ENCODE data around the gene SH3TC1.

SH3TC1 gene

DNA sequence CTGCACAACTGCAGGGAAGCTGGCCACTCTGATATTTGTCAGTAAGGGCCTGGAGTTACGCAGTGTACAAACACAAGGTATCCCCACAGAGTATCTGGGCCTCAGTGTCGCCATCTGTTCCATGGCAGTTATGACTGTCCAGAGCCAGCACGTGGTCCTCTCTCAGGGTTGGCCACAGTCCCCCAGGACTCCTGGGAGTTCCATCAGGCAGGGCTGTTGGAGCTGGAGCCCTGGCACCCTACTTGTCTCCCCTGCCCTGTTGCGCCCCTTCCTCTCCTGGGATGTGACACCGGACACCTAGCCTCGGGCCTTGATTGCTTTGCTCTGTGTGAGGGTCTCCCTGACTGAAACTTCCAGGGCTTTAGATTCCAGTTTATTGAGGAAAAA lies 78.9 kb downstream of the SH3TC1 start:
- H3K4me2 ChIP-seq (ENCODE audit: low read depth, low read length, poor library complexity, severe bottlenecking) = no peak overlapping the region
- H3K4me1 ChIP-seq (ENCODE audit: insufficient read depth, low read length, poor library complexity, severe bottlenecking) = no peaks in the 10 kb centered on the region
- no peaks in the 10 kb centered on the region for H3K27me3 ChIP-seq (ENCODE audit: insufficient read depth, low read length, poor library complexity, severe bottlenecking)
- TF ChIP-seq EZH2phosphoT487 (IDR thresholded peaks at IDR 0.05; ENCODE audit: borderline replicate concordance) = no peak
- no peak for TF ChIP-seq CTCF (conservative IDR thresholded peaks at IDR 0.05; ENCODE audit: low read length)
- no peaks in the 10 kb centered on the region for H3K36me3 ChIP-seq (ENCODE audit: insufficient read depth, low read length)
- H3K9me2 ChIP-seq (replicated peaks; ENCODE audit: low read depth, low read length) = no peaks in the 10 kb centered on the region
- no peak overlapping the region for H2AFZ ChIP-seq (ENCODE audit: low read length)
- H3K4me3 ChIP-seq (ENCODE audit: low read length, poor library complexity, severe bottlenecking) = no peak overlapping the region
- no peaks in the 10 kb centered on the region for H3F3A ChIP-seq (ENCODE audit: low read depth)
- no peaks in the 10 kb centered on the region for H3K9me3 ChIP-seq (ENCODE audit: insufficient read depth, low read depth, low read length)
- no peaks in the 10 kb centered on the region for H4K20me1 ChIP-seq (ENCODE audit: insufficient read depth, low read length, poor library complexity, severe bottlenecking)
- no peaks in the 10 kb centered on the region for H3K79me2 ChIP-seq (ENCODE audit: insufficient read depth, low read length)
- H3K9ac ChIP-seq (ENCODE audit: low read depth, low read length, poor library complexity, severe bottlenecking) = no peak overlapping the region

- Histone ChIP-seq H3K27me3 (ENCODE audit: insufficient read depth, low read length, poor library complexity, severe bottlenecking) (no peaks in the 10 kb centered on the region), H3K79me2 (ENCODE audit: insufficient read depth, low read length) (no peaks in the 10 kb centered on the region), H3K9ac (ENCODE audit: low read depth, low read length, poor library complexity, severe bottlenecking) (no peak overlapping the region), H3K4me2 (ENCODE audit: low read depth, low read length, poor library complexity, severe bottlenecking) (peak overlapping the region; percentile 35), H3K4me1 (ENCODE audit: insufficient read depth, low read length, poor library complexity, severe bottlenecking) (no peaks in the 10 kb centered on the region), H4K20me1 (ENCODE audit: insufficient read depth, low read length, poor library complexity, severe bottlenecking) (no peaks in the 10 kb centered on the region), H3K36me3 (ENCODE audit: insufficient read depth, low read length) (no peaks in the 10 kb centered on the region), H2AFZ (ENCODE audit: low read length) (no peak overlapping the region), H3K9me3 (ENCODE audit: insufficient read depth, low read depth, low read length) (no peaks in the 10 kb centered on the region), H3K9me2 (replicated peaks; ENCODE audit: low read depth, low read length) (no peaks in the 10 kb centered on the region), H3F3A (ENCODE audit: low read depth) (no peaks in the 10 kb centered on the region), H3K4me3 (ENCODE audit: low read length, poor library complexity, severe bottlenecking) (no peak overlapping the region)
- TF ChIP-seq EZH2phosphoT487 (IDR thresholded peaks at IDR 0.05; ENCODE audit: borderline replicate concordance) (no peak), CTCF (conservative IDR thresholded peaks at IDR 0.05; ENCODE audit: low read length) (no peak)
These were observed 79.6 kb downstream of the SH3TC1 start for GRCh38 chr4:8278421-8279287.

GRCh38 chr4:8279321-8280157 lies 80.4 kb downstream of the SH3TC1 start:
- no peaks in the 10 kb centered on the region for H3K27me3 ChIP-seq (ENCODE audit: insufficient read depth, low read length, poor library complexity, severe bottlenecking)
- H3K79me2 ChIP-seq (ENCODE audit: insufficient read depth, low read length) = no peaks in the 10 kb centered on the region
- no peaks in the 10 kb centered on the region for H4K20me1 ChIP-seq (ENCODE audit: insufficient read depth, low read length, poor library complexity, severe bottlenecking)
- no peaks in the 10 kb centered on the region for H3K36me3 ChIP-seq (ENCODE audit: insufficient read depth, low read length)
- H2AFZ ChIP-seq (ENCODE audit: low read length) = no peak overlapping the region
- no peaks in the 10 kb centered on the region for H3K9me3 ChIP-seq (ENCODE audit: insufficient read depth, low read depth, low read length)
- no peaks in the 10 kb centered on the region for H3F3A ChIP-seq (ENCODE audit: low read depth)
- no peaks in the 10 kb centered on the region for H3K9me2 ChIP-seq (replicated peaks; ENCODE audit: low read depth, low read length)
- no peak overlapping the region for H3K9ac ChIP-seq (ENCODE audit: low read depth, low read length, poor library complexity, severe bottlenecking)
- H3K4me1 ChIP-seq (ENCODE audit: insufficient read depth, low read length, poor library complexity, severe bottlenecking) = no peaks in the 10 kb centered on the region
- H3K4me3 ChIP-seq (ENCODE audit: low read length, poor library complexity, severe bottlenecking) = no peak overlapping the region
- TF ChIP-seq CTCF (conservative IDR thresholded peaks at IDR 0.05; ENCODE audit: low read length) = no peak
- TF ChIP-seq EZH2phosphoT487 (IDR thresholded peaks at IDR 0.05; ENCODE audit: borderline replicate concordance) = no peak
- peak overlapping the region; percentile 35 for H3K4me2 ChIP-seq (ENCODE audit: low read depth, low read length, poor library complexity, severe bottlenecking)
